Skin epidermis (tissue), 12 donors: ENCODE measurements around the gene FGF5.

Source experiments
- H3K27ac ChIP-seq, 21 experiments: fragments of 200-600 bp; sonication (generic) in 11 of 21; one replicate each; pipeline ENCODE4 v1.5.0; 2020; ENCODE audit warnings: mild to moderate bottlenecking in 3 of 21, inconsistent platforms in 2 of 21, moderate library complexity in 2 of 21
- H3K4me3 ChIP-seq, 7 experiments: fragments of 200-600 bp; sonication (generic) in 2 of 7; one replicate each; pipeline ENCODE4 v1.5.0; 2020; ENCODE audit warnings: inconsistent platforms in 2 of 7, mild to moderate bottlenecking in 2 of 7, moderate library complexity in 1 of 7

The FGF5 gene

DNA sequence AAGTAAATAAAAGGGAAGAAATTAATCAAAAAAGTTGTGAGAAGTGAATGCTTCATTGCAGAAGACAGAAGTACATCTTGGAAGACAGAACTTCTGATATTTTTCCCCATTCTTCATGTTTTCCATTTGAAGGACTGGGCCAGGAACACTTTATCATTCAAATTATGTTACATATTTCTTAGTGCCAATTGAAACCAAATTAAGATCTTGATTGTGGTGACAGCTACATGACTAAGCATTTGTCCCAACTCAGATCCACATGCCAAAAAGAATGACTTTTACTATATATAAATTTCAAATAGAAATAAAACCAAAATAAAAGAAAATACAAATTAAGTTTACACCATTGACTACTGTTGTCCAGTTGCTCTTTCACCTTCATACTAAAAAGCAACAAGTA lies 14.0 kb upstream of the FGF5 start:
- Histone ChIP-seq H3K4me3 (no peak overlapping the region), H3K27ac (no peak overlapping the region)

DNA sequence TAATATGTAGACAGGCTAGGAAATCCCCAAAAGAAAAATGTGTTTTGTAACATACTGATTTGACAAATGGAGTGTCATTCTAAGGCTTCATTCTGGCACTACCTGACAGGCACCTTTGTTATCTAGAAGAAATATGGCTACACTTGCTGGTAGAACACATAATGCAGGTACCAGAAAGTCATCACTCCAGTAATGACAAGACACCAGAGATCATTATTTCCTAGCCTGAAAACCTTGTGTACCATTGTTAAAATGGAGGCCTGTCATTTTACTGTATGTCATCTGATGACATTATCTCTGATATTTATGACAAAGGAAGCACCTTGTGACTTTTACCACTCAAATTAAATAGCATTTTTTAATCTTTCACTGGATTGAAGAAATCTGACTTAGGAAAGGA lies 13.5 kb upstream of the FGF5 start:
- Histone ChIP-seq H3K27ac (no peak overlapping the region), H3K4me3 (no peak overlapping the region)

DNA sequence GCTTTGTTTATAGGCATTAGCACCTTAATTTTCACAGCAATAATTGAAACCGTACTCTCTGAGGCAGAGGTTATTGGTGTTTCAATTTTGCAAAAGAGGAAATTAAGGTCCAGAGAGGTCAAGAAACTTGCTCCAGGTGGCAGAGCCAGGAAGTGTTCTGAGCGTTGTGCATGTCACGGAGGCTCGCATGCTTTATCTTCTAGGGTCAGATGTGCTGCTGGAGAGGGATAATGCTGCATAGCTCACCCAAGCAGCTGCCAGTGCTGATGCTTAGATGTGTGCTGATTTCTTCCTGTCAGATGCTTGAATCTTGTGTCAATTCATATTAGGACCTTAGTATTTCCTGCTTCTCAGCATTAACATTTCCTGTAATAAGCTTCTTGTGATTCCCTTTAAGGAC lies 13.0 kb upstream of the FGF5 start:
- no peak overlapping the region for H3K4me3 ChIP-seq
- H3K27ac ChIP-seq, result no peak overlapping the region

DNA sequence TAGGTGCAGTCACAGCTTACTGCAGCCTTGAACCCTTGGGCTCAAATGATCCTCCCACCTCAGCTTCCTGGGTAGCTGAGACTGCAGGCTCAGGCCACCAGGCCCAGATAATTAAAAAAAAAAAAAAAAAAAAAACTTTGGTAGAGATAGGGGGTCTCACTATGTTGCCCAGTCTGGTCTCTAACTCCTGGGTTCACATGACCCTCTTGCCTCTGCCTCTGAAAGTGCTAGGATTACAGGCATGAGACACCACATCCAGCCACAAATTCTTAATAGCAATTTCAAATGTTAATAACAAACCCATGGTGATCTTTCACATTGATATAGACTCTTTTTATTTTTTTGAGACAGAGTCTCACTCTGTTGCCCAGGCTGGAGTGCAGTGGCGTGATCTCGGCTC lies 12.3 kb upstream of the FGF5 start:
- Histone ChIP-seq H3K4me3 (no peak overlapping the region), H3K27ac (no peak overlapping the region)

DNA sequence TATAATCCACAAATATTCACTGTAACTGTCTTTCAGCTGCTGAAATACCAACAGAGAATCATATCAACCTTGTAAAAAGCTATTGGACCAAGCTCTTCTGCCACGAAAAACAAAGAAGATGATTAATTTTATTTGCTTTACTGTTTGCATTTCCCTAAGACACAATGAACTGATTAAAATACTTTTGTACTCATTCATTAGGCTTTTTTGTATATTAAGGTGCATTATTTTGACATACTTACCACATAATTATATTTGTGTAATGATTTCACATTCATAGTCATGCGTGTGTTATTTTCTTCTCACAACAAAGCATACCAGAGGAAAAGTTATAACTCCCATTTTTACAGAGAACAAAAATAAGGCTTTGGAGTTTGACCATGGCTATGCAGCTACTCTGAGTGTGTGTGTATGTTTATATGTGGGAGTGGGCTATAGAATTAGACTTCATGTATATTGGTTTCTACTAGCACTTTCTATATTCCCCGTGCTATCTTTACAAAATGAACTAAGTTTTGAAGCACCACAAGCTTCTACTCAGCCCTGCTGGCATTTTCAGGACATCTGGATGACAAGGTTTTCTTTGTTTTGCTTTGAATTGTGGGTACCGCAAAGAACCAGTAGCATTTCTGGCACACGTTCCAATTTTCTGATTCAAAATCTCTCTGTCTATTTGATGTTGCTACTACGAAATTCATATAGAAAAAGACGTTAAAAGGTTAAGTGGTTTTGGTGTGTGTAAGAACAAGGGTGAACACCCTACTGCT lies 11.0 kb upstream of the FGF5 start:
- H3K4me3 ChIP-seq, result no peak overlapping the region
- H3K27ac ChIP-seq, result no peak overlapping the region

DNA sequence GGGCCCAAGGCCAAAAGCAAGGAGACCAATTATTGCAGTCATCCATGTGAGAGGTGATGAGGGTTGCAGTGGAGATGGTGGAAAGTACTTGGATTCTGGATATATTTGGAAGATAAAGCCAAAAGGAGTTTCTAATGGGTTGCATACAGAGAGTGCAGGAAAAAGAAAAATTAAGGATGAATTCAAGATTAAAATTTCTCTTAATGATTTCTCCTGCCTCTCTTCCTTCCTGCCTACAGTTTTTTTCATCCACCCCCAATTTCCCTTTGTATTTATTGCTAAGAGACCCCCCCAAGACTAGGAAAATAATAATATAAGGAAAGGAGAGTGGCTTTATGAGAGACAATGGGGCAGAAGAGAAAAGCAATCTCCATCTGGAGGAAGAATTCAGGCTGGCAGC lies 8.6 kb upstream of the FGF5 start:
- Histone ChIP-seq H3K27ac (no peak overlapping the region), H3K4me3 (no peak overlapping the region)

DNA sequence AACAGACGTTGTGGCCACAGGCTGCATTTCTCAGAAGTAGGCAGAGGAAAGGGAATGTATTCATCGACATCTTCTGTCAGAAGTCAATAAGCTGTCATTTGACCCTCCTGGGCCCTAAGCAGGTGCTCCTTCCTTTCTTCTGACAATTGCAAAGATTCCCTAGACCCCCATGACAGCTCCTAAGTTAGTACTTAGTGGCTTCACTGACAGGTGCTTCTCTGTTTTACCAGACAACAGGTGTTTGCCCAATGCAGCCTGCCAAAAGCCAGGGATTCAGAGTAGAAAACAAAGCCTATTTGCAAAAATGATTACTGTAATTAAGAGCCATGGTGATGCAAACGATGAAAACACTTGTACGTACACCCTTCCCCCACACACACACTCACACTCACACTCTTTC lies 7.5 kb upstream of the FGF5 start:
- Histone ChIP-seq H3K4me3 (no peak overlapping the region), H3K27ac (no peak overlapping the region)

DNA sequence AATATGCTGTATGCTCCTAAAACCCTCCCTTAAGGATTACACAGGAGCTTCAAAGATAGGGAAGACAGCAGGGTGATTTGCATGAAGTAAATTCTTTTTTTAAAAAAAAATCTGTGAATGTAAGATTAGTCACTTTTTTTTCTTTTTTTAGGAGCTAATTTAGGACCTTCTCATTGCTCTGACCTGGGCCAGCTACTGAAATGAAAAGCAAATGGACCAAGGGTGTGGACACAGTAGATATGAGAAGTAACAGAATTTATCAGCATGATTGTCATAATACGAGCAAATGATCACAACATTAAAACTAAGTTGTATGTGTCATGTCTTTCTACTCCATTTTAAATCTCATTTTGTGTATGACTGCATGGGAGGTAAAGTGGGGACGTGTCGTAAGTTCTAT lies 6.6 kb upstream of the FGF5 start:
- H3K4me3 ChIP-seq, result no peak overlapping the region
- no peak overlapping the region for H3K27ac ChIP-seq

DNA sequence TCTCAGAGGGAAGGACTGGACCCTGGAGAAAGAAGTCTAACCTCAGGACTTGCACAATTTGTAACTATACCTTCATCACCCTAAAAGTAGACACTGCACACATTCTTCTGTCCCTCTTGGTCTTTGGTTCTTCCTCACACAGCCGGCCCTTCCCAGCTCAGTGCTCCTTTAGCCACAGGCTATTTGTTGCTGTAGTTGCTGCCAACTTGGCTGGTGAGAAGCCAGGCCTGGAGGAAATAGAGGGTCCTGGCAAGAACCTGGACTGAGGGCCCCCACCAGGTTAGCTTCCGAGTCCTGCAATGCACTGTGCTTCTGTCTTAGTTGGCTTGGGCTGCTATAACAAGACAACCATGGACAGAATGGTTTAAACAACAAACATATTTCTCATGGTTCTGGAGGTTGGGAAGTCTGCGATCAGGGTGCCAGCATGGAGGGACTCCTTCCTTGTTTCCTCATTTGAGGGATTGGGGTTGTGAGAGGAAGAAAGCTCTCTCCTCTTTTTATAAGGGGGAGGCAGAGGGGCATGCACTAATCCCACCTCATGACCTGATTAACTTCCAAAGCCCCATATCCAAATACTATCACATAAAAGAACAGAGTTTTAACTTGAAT lies 4.4 kb upstream of the FGF5 start:
- Histone ChIP-seq H3K27ac (no peak overlapping the region), H3K4me3 (no peak overlapping the region)

DNA sequence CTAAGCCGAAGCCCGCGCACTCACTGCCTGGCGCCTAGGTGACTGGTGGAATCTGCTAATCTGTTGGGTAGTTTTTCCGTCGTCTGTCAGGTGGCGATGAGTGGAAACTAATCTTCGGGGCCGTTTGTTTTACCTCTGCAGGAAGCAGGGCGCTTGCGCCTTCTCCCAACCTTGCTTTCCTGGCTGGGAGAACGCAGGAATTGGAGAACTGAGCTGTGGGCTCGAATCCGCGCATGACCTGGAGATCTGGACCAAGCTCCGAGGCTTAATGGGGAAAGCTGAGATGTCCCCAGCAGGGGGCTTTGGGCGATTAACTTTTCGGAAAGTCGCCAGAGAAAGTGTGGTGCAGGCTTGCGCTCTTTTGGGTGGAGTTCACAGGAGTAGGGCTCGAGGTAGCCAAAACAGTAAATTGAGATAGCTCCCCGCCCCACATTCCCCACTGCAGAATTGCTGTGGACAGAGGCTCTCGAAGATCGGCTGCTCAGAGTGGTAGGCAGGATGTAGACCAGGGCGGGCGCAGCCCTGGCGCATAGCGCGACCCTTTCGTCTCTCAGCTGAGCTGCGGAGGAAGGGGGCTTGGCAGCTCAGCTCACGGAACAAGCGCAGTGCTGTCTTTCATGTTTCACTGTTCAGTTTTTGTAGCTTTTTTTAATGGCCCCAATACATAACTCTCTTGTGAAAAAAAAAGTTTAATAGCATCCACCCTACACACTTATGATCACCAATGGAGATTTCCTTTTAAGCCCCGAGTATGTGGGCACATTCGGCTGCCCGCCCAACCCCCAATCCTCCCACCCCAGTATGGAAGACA lies 2.7 kb upstream of the FGF5 start:
- H3K27ac ChIP-seq, result no peak overlapping the region
- no peak overlapping the region for H3K4me3 ChIP-seq

DNA sequence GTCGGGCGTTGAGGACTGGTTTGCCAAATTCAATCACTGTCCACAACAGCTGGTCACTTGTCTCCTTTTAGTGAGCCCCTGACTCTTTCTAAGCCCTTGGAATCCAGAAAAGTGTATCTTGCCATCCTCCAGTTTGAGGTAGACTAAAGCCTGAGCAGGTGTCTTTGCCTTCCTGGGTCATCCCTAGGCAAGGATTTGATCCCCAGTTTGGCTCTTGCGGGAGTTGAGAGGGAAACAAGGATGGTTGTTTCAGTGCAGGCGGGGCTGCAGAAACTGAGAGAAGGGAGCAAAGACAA lies 2.2 kb upstream of the FGF5 start:
- H3K27ac ChIP-seq, result no peak overlapping the region
- no peak overlapping the region for H3K4me3 ChIP-seq

DNA sequence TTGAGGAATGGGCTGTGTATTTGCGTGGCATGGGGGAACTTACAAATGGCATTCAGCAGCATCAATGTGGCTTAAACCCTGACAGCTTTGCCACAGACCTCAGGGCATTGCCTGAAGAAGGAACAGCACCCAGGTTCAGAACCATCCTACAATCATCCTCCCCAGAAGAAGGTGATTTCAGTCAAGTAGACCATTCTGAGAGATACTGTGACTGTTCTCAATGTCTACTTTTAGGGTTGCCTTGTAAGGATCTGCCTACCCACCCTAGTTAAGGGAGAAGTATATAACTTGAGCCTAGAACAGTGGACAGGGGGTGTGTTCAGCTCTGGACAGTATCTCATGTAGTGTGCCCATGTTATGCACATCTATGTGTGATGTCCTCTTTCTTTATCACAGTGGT lies 1.6 kb upstream of the FGF5 start:
- Histone ChIP-seq H3K4me3 (no peak overlapping the region), H3K27ac (no peak overlapping the region)

DNA sequence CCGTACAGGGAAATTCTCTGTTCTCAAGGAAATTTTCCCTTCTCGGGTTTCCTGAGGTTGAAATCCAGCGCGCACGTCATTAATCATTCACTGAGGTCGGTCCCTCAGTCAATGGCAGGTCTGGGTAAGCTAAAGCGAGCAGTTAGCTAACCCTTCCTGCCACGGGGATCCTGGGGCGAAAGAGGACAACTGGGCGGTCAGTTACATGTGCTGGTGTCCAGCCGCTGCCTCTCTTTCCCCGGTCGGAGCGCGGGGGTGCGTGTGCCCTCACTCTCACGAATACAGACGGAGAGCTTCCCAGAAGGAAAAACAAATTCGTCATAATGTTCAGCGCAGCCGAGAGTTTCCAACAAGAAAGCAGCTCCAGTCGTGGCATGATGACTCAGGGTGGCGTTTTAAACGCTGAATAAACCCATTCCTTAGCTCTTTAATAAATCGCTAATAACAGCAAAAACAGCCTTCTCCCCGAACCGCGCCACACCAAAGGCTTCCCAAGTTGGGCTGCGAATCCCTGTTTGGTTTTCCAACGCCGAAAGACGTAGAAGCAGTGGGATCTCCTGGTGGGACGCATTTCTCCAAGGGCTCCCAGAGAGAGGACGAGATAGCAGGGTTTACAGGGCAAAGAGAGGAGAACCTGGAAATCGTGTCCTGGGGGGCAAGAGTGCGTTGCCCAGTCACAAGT lies 752 bp upstream of the FGF5 start:
- H3K27ac ChIP-seq, result peak overlapping the region in 1 of 21 experiments; percentile 66
- H3K4me3 ChIP-seq, result peak overlapping the region; percentile 15 to 29 (median 26)

DNA sequence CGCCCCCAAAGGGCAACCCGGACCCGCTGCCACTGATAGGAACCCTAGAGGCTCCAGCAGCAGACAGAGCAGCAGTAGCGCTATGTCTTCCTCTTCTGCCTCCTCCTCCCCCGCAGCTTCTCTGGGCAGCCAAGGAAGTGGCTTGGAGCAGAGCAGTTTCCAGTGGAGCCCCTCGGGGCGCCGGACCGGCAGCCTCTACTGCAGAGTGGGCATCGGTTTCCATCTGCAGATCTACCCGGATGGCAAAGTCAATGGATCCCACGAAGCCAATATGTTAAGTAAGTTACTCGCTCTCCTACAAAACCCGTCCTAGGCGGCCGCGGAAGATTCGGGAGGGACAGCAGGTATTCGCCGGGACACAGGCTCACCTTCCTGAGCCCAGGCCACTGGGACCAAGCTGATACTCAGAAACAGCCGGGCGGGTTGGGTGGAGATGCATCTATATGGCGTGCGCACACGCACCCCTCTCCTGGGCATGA lies 477 bp downstream of the FGF5 start:
- Histone ChIP-seq H3K27ac (peak overlapping the region in 1 of 21 experiments; percentile 66), H3K4me3 (peak overlapping the region; percentile 15 to 29 (median 26))

DNA sequence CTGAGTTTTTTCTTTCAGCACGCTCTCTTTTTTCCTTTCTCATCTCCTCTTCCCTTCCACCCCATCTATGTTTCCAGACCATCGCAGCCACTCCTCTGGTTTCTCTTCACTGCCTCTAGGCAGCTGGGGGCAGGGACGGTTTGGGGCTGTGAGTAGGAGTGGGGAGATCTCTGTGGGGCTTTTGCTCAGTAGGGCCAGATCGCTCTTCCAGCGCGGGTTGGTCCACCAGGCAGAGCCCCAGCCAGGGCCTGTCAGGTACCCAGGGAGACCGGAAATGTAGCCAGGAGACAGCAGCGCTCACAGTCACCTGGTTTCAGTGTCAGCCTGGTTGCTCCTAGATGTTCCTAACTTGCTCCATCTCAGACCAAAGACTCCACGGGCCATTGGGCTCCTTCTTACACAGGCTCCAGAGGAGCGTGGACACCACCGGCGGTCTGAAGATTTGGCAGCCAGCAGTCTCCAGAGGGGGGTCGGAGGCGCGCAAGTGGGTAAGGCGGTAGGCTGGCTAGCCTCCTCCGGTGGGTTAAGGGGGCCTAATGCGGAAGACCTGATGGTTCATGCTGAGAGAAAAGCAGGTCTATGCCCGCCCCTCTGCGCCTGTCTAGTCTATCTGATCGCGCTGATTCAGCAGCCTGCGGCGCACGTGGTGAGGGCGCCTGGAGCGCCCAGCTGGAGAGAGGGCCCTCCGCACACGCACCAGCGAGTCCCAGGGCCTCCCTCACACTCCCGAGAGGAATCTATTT lies 1.8 kb downstream of the FGF5 start:
- Histone ChIP-seq H3K27ac (no peak overlapping the region), H3K4me3 (peak overlapping the region in 1 of 7 experiments; percentile 2)

DNA sequence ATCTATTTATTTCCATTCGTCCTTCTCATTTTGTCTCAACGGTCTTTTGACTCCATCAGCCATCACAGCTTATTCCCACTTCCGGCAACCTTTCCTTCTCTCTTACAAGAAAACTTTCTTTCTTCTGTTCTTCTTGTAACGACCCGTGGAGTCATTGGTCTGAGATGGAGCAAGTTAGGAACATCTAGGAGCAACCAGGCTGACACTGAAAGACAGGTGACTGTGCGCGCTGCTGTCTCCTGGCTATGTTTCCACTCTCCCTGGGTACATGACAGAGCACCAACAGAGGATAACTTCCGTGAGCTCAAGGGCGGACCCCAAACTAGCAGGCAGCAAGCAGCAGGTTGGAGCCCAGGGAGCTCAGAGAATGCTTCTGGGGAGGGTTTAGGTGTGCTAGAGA lies 2.5 kb downstream of the FGF5 start:
- Histone ChIP-seq H3K27ac (no peak overlapping the region), H3K4me3 (no peak overlapping the region)

DNA sequence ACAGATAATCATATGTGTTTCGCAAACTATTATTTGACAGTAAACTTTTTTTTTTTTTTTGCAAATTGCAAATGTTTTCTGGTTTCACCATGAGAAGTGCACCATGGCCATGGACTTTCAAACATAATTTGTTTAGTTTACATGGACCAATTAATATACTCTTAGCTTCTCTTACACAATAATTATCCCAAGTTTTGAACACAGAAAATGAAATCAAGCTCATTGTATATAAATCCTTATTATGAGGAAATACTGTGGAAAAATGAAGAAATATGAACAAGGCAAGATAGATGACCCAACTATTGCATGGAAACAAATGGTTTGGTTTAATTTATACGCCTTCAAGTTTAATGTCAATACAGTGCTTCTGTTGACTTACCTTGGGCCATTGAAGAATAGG lies 3.9 kb downstream of the FGF5 start:
- Histone ChIP-seq H3K4me3 (no peak overlapping the region), H3K27ac (no peak overlapping the region)

DNA sequence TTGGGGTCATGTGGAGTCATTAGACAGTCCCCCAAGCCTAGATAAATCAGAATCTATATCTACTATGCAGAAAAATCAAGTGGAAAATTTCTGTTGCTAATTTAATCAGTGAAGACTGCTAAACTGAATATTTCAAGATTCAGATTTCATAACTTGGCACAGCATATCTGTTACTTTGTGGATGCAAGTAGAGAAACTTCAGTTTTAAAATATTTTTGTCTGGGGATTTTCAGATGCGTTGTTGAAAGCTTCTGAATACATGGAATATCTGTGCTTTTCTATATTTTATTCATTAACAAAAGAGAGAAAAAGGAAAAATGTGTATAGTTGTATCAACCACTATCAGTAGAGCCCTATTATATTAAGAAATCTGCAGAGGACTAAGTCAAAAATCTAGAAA lies 4.4 kb downstream of the FGF5 start:
- H3K27ac ChIP-seq, result no peak overlapping the region
- no peak overlapping the region for H3K4me3 ChIP-seq

DNA sequence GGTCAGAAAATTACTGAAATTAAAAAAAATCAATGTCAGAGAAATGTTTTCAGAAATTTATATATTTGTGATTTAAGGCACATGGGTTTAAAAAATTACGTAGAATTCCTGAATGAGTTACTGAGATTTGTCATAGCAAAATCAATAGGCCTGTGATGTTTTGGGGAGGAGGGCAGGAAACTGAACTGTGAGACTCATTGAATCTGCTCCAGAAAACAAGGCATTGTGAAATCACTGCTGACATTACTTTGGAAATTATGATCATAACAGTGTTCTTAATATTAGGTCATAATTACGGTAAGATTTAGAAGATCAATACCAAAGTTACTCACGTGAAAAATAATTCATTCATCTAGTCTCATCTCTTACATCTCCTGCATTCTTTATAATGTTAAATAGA lies 5.3 kb downstream of the FGF5 start:
- no peak overlapping the region for H3K4me3 ChIP-seq
- H3K27ac ChIP-seq, result no peak overlapping the region

DNA sequence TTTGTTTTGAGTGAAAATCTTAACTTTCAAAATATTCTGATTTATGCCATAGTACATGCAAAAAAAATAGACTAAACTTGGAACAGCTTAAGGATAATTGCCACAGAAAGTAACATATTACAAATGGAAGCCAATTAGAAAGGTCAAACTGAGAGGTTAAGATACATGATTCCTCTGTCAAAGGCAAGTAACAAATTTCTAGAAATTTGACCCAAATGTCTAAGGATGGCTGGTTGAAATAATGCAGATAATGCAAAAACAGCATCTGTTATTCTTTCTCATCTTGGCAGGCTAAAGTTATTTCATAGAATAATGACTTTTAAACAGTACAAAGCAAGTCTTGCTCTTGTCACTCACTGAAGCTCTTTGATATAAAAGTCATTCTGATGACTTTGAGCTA lies 10.5 kb downstream of the FGF5 start:
- Histone ChIP-seq H3K27ac (no peak overlapping the region), H3K4me3 (no peak overlapping the region)
